CD4-positive, CD25-positive, alpha-beta regulatory T cell (primary cell): ENCODE data around the gene MBNL3. TPM values are rescaled to one million over a fixed set of nuclear protein-coding genes. Genes with fewer than 3 reads are reported as not detected.

ENCODE experiments used
- ATAC-seq, 2 donors: fragments of 150-1000 bp; cut with Tn5 transposase; one replicate each; pipeline ENCODE4 v1.10.0; 2021; ENCODE audit warnings: low read depth in 2 of 2, moderate number of reproducible peaks in 2 of 2, moderate library complexity in 1 of 2
- DNase-seq, 3 donors: peaks; one replicate each; pipeline versions ENCODE4 v3.0.0 to v3.0.0-alpha.2; 2012 to 2022; ENCODE audit warnings: mixed read lengths in 1 of 3
- H3K27ac ChIP-seq: one replicate; pipeline ENCODE4 v1.7.0; 2013; ENCODE audit warnings: mild to moderate bottlenecking, low read length; ENCODE audit not compliant: insufficient read depth, poor library complexity, severe bottlenecking
- H3K27me3 ChIP-seq: one replicate; pipeline ENCODE4 v1.7.0; 2013; ENCODE audit warnings: low read length; ENCODE audit not compliant: control insufficient read depth, insufficient read depth
- H3K36me3 ChIP-seq: one replicate; pipeline ENCODE4 v1.7.0; 2013; ENCODE audit warnings: mild to moderate bottlenecking, low read length, moderate library complexity; ENCODE audit not compliant: control insufficient read depth, insufficient read depth
- H3K4me1 ChIP-seq: 2 replicates; pipeline ENCODE4 v1.7.0; 2013; ENCODE audit warnings: mild to moderate bottlenecking, low read length; ENCODE audit not compliant: insufficient read depth, control insufficient read depth, poor library complexity, severe bottlenecking
- H3K4me3 ChIP-seq: one replicate; pipeline ENCODE4 v1.7.0; 2013; ENCODE audit warnings: low read depth, mild to moderate bottlenecking, low read length, moderate library complexity
- H3K9me3 ChIP-seq, 2 experiments: 1 replicate in 1 of 2; 2 replicates in 1 of 2; pipeline ENCODE4 v1.7.0; 2013; ENCODE audit warnings: low read length in 2 of 2, mild to moderate bottlenecking in 1 of 2, moderate library complexity in 1 of 2; ENCODE audit not compliant: control insufficient read depth in 2 of 2
- H3K27ac Mint-ChIP-seq, 3 donors: one replicate each; pipeline ENCODE4 v1.8.0; 2020 to 2022; ENCODE audit warnings: mild to moderate bottlenecking in 3 of 3, mixed read lengths in 3 of 3, moderate library complexity in 2 of 3
- H3K27me3 Mint-ChIP-seq: one replicate; pipeline ENCODE4 v1.8.0; 2022; ENCODE audit warnings: mild to moderate bottlenecking, mixed read lengths
- H3K36me3 Mint-ChIP-seq: one replicate; pipeline ENCODE4 v1.8.0; 2020; ENCODE audit warnings: mixed read lengths
- H3K4me1 Mint-ChIP-seq, 4 donors: one replicate each; pipeline ENCODE4 v1.8.0; 2020 to 2022; ENCODE audit warnings: mixed read lengths in 4 of 4, mild to moderate bottlenecking in 1 of 4
- H3K4me3 Mint-ChIP-seq, 4 donors: one replicate each; pipeline ENCODE4 v1.8.0; 2020 to 2022; ENCODE audit warnings: mild to moderate bottlenecking in 4 of 4, mixed read lengths in 4 of 4, moderate library complexity in 3 of 4
- H3K9me3 Mint-ChIP-seq, 7 donors: one replicate each; pipeline ENCODE4 v1.8.0; 2020 to 2022; ENCODE audit warnings: mixed read lengths in 7 of 7, mild to moderate bottlenecking in 3 of 7, moderate library complexity in 2 of 7
- polyA plus RNA-seq, 4 donors: library from polyadenylated mRNA; unstranded; fragments of 300-500 nt; fragmentation: Illumina TruSeq; gene quantifications; one replicate each; pipeline ENCODE4 v1.2.3, GENCODE V29; 2021
- total RNA-seq: library from RNA; stranded (reverse); gene quantifications from one replicate; pipeline ENCODE4 v1.2.3, GENCODE V29; 2022

Gene MBNL3
- total and polyA plus RNA-seq, 5 donors from 2014 or later = 11.8 to 18.5 (median 15.1) TPM

DNA sequence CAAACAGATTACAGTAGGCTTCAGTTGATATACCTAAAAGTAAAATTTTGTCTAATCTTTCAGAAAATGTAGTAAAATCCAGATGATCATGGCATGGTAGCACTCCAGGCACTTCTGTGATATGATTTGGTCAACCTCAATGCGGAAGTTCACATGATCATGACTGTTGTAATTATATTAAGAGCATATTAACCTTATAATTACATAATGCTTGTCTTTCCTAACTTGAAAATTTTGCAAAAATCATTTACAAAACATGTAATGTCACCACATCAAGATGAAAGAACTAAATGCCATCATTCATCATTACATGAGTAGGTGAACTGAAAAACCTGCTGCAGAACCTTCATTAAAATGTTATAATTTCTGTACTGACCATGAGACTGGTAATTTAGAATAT, 88.1 kb downstream of the MBNL3 start:
- Histone ChIP-seq H3K4me3 (no peak overlapping the region), H3K27ac (no peak overlapping the region), H3K27me3 (no peaks in the 10 kb centered on the region), H3K9me3 (no peaks in the 10 kb centered on the region), H3K4me1 (no peaks in the 10 kb centered on the region), H3K36me3 (no peaks in the 10 kb centered on the region)
- no peak overlapping the region for H3K4me3 Mint-ChIP-seq
- peaks cover 4% of the 10 kb centered on the region for H3K36me3 Mint-ChIP-seq
- H3K4me1 Mint-ChIP-seq = no peaks in the 10 kb centered on the region
- no peak for ATAC-seq
- DNase-seq = no peak
- no peak overlapping the region for H3K27ac Mint-ChIP-seq
- no peaks in the 10 kb centered on the region for H3K27me3 Mint-ChIP-seq
- no peaks in the 10 kb centered on the region for H3K9me3 Mint-ChIP-seq

DNA sequence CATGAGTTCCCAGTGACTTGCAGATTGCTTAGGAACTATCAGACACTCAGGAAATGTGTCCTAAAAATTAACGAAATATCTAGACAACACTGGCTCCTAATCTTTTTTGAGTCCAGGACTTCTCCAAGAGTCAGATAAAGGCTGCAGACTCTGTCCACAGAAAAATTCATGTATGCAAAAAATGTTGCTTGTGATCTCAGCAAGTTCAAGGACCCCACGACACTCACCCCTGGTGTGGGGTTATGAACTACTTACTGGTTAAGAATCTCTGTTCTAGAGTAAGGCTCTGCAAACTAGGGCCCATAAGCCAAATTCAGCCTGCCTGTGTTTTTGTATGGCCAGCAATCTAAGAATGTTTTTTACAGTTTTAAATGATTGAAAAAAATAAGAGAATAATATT, 93.2 kb downstream of the MBNL3 start:
- H3K27me3 Mint-ChIP-seq = no peaks in the 10 kb centered on the region
- ATAC-seq (no peak), DNase-seq (no peak)
- H3K9me3 ChIP-seq = no peaks in the 10 kb centered on the region
- H3K27ac ChIP-seq = no peak overlapping the region
- no peak overlapping the region for H3K4me3 ChIP-seq
- H3K27me3 ChIP-seq = no peaks in the 10 kb centered on the region
- no peak overlapping the region for H3K27ac Mint-ChIP-seq
- no peaks in the 10 kb centered on the region for H3K4me1 Mint-ChIP-seq
- no peak overlapping the region for H3K4me3 Mint-ChIP-seq
- no peaks in the 10 kb centered on the region for H3K4me1 ChIP-seq
- H3K36me3 Mint-ChIP-seq = no peaks in the 10 kb centered on the region
- H3K9me3 Mint-ChIP-seq = no peaks in the 10 kb centered on the region
- H3K36me3 ChIP-seq = no peaks in the 10 kb centered on the region

DNA sequence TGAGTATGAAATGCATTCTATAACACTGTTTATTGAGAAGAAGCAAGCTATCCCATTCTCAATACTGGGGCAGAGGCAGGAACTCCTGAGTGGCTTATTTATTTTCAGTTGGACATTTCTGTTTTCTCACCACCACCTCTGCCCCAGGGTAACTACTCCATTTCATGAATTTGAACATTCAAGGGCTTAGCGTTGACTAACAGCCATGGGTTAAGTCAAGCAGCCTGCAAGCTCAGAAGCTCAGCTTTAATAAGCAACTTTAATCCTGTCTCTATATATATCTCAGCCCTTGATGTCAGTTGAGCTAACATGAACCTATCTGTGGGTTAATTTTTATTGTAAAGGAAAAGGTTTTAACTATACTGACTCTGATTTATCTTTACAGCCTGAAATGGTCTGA, 93.8 kb downstream of the MBNL3 start:
- Mint-ChIP-seq H3K4me3 (no peak overlapping the region), H3K4me1 (no peaks in the 10 kb centered on the region), H3K9me3 (no peaks in the 10 kb centered on the region), H3K27ac (no peak overlapping the region), H3K27me3 (no peaks in the 10 kb centered on the region), H3K36me3 (no peaks in the 10 kb centered on the region)
- Histone ChIP-seq H3K27me3 (no peaks in the 10 kb centered on the region), H3K27ac (no peak overlapping the region), H3K4me3 (no peak overlapping the region), H3K9me3 (no peaks in the 10 kb centered on the region), H3K36me3 (no peaks in the 10 kb centered on the region), H3K4me1 (no peaks in the 10 kb centered on the region)
- ATAC-seq (no peak), DNase-seq (no peak)

DNA sequence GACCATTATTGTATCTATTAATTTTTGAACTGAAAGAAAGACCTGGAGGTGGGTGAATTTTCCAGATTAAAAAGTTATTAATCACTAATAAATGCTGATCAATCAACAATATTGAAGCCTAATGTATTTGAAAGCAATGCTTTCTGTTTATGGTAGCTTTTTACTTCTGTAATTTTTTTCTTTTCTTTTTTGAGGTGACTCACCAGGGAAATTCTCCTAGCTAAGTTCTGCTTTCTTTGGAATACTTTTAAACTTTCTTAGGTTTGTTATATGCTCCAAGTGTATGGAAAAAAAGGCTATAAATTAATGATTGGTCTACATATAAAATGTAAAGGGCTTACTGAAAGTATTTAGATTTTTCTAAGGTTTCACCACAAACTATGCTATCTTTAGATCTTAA, 94.2 kb downstream of the MBNL3 start:
- Histone ChIP-seq H3K27ac (no peak overlapping the region), H3K27me3 (no peaks in the 10 kb centered on the region), H3K4me1 (no peaks in the 10 kb centered on the region), H3K4me3 (no peak overlapping the region), H3K9me3 (no peaks in the 10 kb centered on the region), H3K36me3 (no peaks in the 10 kb centered on the region)
- no peaks in the 10 kb centered on the region for H3K9me3 Mint-ChIP-seq
- DNase-seq (no peak), ATAC-seq (no peak)
- H3K27ac Mint-ChIP-seq = no peak overlapping the region
- H3K36me3 Mint-ChIP-seq = no peaks in the 10 kb centered on the region
- no peak overlapping the region for H3K4me3 Mint-ChIP-seq
- H3K27me3 Mint-ChIP-seq = no peaks in the 10 kb centered on the region
- no peaks in the 10 kb centered on the region for H3K4me1 Mint-ChIP-seq

DNA sequence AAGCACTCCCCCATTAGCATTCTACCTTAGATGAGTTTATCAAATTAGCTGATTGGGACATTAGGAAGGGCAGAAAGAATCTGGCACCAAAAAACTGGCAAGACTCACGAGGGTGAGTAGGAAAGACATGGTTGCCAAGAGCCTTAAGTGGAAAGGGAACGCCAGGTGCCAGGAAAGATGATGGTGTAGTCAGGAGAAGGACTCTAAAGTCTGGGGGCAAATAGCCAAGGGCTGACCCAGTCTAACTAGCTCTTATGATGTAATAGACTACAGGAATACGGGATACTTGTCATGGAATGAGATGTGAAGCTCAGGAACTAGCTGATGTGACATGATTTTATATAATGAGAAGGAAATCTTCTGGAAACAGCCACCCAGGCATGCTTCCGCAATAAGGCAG, 94.8 kb downstream of the MBNL3 start:
- Histone ChIP-seq H3K27ac (no peak overlapping the region), H3K27me3 (no peaks in the 10 kb centered on the region), H3K9me3 (no peaks in the 10 kb centered on the region), H3K4me1 (no peaks in the 10 kb centered on the region), H3K36me3 (no peaks in the 10 kb centered on the region), H3K4me3 (no peak overlapping the region)
- Mint-ChIP-seq H3K27me3 (no peaks in the 10 kb centered on the region), H3K4me3 (no peak overlapping the region), H3K36me3 (no peaks in the 10 kb centered on the region), H3K4me1 (no peaks in the 10 kb centered on the region), H3K9me3 (no peaks in the 10 kb centered on the region), H3K27ac (no peak overlapping the region)
- no peak for ATAC-seq
- no peak for DNase-seq

DNA sequence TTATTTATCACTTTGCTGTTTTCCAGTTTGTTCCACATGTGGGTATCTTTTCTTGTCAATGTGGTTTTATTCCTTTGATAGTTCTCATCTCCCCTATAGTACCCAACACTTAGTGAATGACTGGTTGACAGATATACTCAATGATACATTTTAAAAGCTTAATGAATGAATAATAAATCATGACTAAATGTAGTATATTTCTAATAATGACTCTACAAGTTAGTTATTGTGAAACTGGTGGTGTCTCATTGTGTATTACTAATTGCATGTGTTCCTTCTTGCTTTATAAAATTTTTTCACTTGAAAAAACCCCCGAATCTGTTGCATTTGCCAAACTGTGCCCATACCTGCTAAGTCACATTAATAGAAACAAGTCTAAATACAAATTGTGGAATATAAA, 95.4 kb downstream of the MBNL3 start:
- Histone ChIP-seq H3K27ac (no peak overlapping the region), H3K27me3 (no peaks in the 10 kb centered on the region), H3K4me1 (no peaks in the 10 kb centered on the region), H3K4me3 (no peak overlapping the region), H3K36me3 (no peaks in the 10 kb centered on the region), H3K9me3 (no peaks in the 10 kb centered on the region)
- DNase-seq = no peak
- no peak overlapping the region for H3K4me3 Mint-ChIP-seq
- no peaks in the 10 kb centered on the region for H3K27me3 Mint-ChIP-seq
- ATAC-seq = no peak
- H3K36me3 Mint-ChIP-seq = no peaks in the 10 kb centered on the region
- no peaks in the 10 kb centered on the region for H3K4me1 Mint-ChIP-seq
- no peaks in the 10 kb centered on the region for H3K9me3 Mint-ChIP-seq
- H3K27ac Mint-ChIP-seq = no peak overlapping the region

DNA sequence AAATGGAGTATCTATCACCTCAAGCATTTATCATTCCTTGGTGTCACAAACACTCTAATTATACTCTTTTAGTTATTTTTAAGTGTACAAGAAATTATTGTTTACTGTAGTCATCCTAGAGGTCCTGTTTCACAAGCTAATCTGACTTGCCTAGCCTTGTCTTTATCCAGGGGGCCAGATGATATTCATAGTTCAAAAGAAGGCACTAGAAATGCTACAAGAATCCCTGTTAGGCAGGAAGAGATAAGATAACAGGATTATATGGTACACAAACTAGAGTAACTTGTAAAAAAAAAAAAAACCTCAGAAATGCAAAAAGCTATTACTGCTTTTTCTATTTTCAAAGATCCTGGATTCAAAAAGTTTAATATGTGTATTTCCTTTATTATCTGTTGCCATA, 95.8 kb downstream of the MBNL3 start:
- ATAC-seq (no peak), DNase-seq (no peak)
- no peaks in the 10 kb centered on the region for H3K36me3 ChIP-seq
- no peaks in the 10 kb centered on the region for H3K9me3 Mint-ChIP-seq
- H3K27me3 ChIP-seq = no peaks in the 10 kb centered on the region
- no peaks in the 10 kb centered on the region for H3K36me3 Mint-ChIP-seq
- no peak overlapping the region for H3K4me3 Mint-ChIP-seq
- H3K27me3 Mint-ChIP-seq = no peaks in the 10 kb centered on the region
- no peak overlapping the region for H3K27ac ChIP-seq
- H3K9me3 ChIP-seq = no peaks in the 10 kb centered on the region
- no peak overlapping the region for H3K27ac Mint-ChIP-seq
- no peak overlapping the region for H3K4me3 ChIP-seq
- H3K4me1 ChIP-seq = no peaks in the 10 kb centered on the region
- H3K4me1 Mint-ChIP-seq = no peaks in the 10 kb centered on the region

DNA sequence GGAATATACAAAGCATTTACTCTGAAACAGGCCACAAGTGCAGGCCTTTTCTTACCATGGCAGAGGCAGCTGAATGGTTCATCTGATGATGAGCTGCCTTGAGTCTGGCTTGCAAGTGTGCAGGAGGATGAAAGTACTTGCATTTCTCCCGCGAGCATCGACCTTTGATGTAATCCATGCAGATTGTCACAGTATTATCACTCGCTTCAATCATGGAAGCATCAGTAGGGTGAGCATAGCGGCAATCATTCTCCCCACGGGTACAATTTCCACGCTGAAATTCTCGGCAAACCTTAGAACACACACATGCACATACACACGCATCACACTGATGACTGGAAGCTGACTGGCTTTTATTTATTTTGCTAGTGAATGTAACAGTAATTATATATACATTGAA, 98.0 kb downstream of the MBNL3 start:
- ATAC-seq = no peak
- H3K4me1 ChIP-seq = no peaks in the 10 kb centered on the region
- no peaks in the 10 kb centered on the region for H3K9me3 Mint-ChIP-seq
- no peak for DNase-seq
- no peaks in the 10 kb centered on the region for H3K9me3 ChIP-seq
- H3K27me3 ChIP-seq = no peaks in the 10 kb centered on the region
- H3K27me3 Mint-ChIP-seq = no peaks in the 10 kb centered on the region
- no peak overlapping the region for H3K4me3 ChIP-seq
- no peak overlapping the region for H3K27ac Mint-ChIP-seq
- no peaks in the 10 kb centered on the region for H3K36me3 ChIP-seq
- no peak overlapping the region for H3K4me3 Mint-ChIP-seq
- H3K27ac ChIP-seq = no peak overlapping the region
- peaks cover 3% of the 10 kb centered on the region for H3K36me3 Mint-ChIP-seq
- H3K4me1 Mint-ChIP-seq = no peaks in the 10 kb centered on the region
